SH-SY5Y (cell line): ENCODE measurements around the gene KCNN1.

ENCODE experiments used
- GATA2 ChIP-seq: IDR thresholded peaks from 2 replicates; pipeline ENCODE4 v1.6.1; 2011; ENCODE audit warnings: mild to moderate bottlenecking, low read depth, low read length
- GATA3 ChIP-seq: IDR thresholded peaks from 2 replicates; pipeline ENCODE4 v1.6.1; 2011; ENCODE audit warnings: low read depth, mild to moderate bottlenecking, low read length, moderate library complexity

DNA sequence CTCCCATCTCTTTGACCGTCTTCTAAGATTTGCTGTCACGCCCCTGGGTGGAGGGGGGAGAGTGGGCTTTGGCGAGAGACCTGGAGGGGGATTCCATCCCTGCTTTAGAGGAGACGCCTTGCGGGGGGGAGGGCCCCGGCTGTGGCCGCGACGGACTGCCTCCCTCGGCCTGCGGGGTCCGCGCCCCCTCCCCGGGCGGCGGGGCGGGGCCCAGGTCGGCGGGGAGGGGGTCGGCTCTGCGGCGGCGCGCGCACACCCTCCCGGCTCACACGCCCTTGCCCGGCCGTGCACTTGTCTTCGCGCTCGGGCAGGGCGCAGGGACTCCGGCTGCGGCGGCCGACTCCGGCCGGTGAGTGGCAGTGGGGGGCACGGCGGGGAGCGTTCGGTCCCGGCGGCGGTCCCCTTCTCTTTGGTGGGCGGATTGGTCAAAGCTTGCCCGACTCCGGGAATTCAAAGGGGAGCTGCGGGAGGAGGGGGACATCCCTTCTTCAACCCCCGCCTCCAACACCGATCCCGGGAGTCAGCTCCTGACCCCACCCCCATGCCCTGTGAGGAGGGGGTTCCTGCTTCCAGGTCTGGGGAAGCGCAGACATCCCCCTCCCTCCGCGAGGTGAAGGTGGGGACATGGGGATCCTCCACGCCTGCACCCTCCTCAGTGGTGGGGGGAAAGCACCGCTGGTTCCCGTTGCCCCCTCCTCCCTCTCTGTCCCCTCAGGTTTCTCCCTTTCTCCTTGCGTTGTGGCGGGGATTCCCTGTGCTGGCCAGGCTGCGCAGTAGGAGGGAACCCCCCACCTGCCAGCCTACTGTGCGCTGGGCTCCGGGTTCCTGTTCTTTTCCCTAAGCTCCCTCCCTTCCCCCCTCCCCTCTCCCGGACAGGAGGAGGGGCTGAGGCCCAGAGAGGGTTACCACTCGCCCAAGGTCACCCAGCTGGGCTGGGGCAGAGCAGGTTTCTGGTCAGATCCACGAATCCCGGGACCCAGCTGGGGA, 14.6 kb upstream of the KCNN1 start:
- TF ChIP-seq GATA3 (no peak), GATA2 (no peak)
